HCT116 (cell line): Measurements from ENCODE around the gene SLC25A51. TPM values are rescaled to one million over a fixed set of nuclear protein-coding genes. Genes with fewer than 3 reads are reported as not detected.

ENCODE experiments used
- ATAC-seq: fragments of 200-7000 bp; cut with Tn5 transposase; 2 replicates; pipeline ENCODE4 v1.9.1; 2020; ENCODE audit warnings: mild to moderate bottlenecking, moderate library complexity
- BruUV-seq: library from RNA; stranded (reverse); fragments of 400-500 nt; replicated peaks from 2 replicates; lab custom pipeline; 2021; lab: Mats Ljungman, UMichigan
- CTCF ChIA-PET: fragments of 300-600 bp; sonication (Branson Sonifier 250); formaldehyde crosslinking; loops from one replicate; lab custom pipeline; 2021; ENCODE audit warnings: antibody characterized with exemption; lab: Charles Lee
- POLR2A ChIA-PET: fragments of 300-600, 350-600 bp; sonication (Branson Sonifier 250); formaldehyde crosslinking; loops from one replicate; lab custom pipeline; 2021; ENCODE audit warnings: antibody characterized with exemption; lab: Charles Lee
- RAD21 ChIA-PET, 2 experiments: fragments of 300-600 bp; sonication (Branson Sonifier 250); formaldehyde crosslinking; loops; one replicate each; lab custom pipeline; 2023; ENCODE audit warnings: low total read pairs in 2 of 2; ENCODE audit not compliant: uncharacterized antibody in 2 of 2, unreplicated experiment in 2 of 2, low non-redundant PET in 1 of 2; lab: Charles Lee
- DNase-seq: peaks from one replicate; pipeline ENCODE4 v3.0.0-alpha.2; 2010; ENCODE audit warnings: low read depth, low spot score
- H2AFZ ChIP-seq: fragments of 200-600 bp; shearing (Covaris generic), sonication (generic); 2 replicates; pipeline ENCODE4 v1.6.1; 2017; ENCODE audit warnings: low read depth, mixed run types, mixed read lengths, antibody characterized with exemption, low read length; ENCODE audit not compliant: poor library complexity, severe bottlenecking
- H3K27ac ChIP-seq: 2 replicates; pipeline ENCODE4 v1.5.1; 2012; ENCODE audit warnings: low read depth, low read length
- H3K27me3 ChIP-seq: fragments of 200-600 bp; sonication (generic); 2 replicates; pipeline ENCODE4 v1.6.1; 2016; ENCODE audit warnings: mixed run types, low read length, mixed read lengths; ENCODE audit not compliant: insufficient read depth
- H3K36me3 ChIP-seq, 2 experiments: fragments of 200-500 bp in 1 of 2; fragments of 200-600 bp in 1 of 2; sonication (Bioruptor generic) in 1 of 2; sonication (generic) in 1 of 2; 2 replicates each; pipeline versions ENCODE4 v1.5.1 to v1.6.1; 2014 to 2016; ENCODE audit warnings: low read length in 2 of 2, inconsistent platforms in 1 of 2, mixed read lengths in 1 of 2, mixed run types in 1 of 2; ENCODE audit not compliant: insufficient read depth in 2 of 2, control insufficient read depth in 1 of 2
- H3K4me1 ChIP-seq, 2 experiments: fragments of 200-600 bp in 1 of 2; sonication (generic) in 1 of 2; 2 replicates each; pipeline versions ENCODE4 v1.5.1 to v1.6.1; 2012 to 2017; ENCODE audit warnings: low read length in 2 of 2, inconsistent platforms in 1 of 2, mild to moderate bottlenecking in 1 of 2, mixed read lengths in 1 of 2, mixed run types in 1 of 2, moderate library complexity in 1 of 2; ENCODE audit not compliant: insufficient read depth in 2 of 2, control insufficient read depth in 1 of 2
- H3K4me2 ChIP-seq: fragments of 200-600 bp; sonication (generic); 2 replicates; pipeline ENCODE4 v1.6.1; 2017; ENCODE audit warnings: mixed run types, low read length, mixed read lengths
- H3K4me3 ChIP-seq, 2 experiments: fragments of 200-600 bp in 1 of 2; sonication (generic) in 1 of 2; replicated peaks in 1 of 2; 2 replicates each; pipeline ENCODE4 v1.5.1; 2011 to 2016; ENCODE audit warnings: low read length in 2 of 2, control low read depth in 1 of 2, low read depth in 1 of 2, mild to moderate bottlenecking in 1 of 2, mixed read lengths in 1 of 2, mixed run types in 1 of 2
- H3K79me2 ChIP-seq: fragments of 200-600 bp; sonication (generic); 2 replicates; pipeline ENCODE4 v1.6.1; 2017; ENCODE audit warnings: mild to moderate bottlenecking, mixed run types, low read length, moderate library complexity, mixed read lengths; ENCODE audit not compliant: insufficient read depth
- H3K9ac ChIP-seq: fragments of 200-600 bp; sonication (generic); 2 replicates; pipeline ENCODE4 v1.6.1; 2016; ENCODE audit warnings: low read length, mixed read lengths
- H3K9me2 ChIP-seq: fragments of 200-600 bp; sonication (generic), shearing (Covaris generic); 2 replicates; pipeline ENCODE4 v1.6.1; 2017; ENCODE audit warnings: mixed run types, mild to moderate bottlenecking, moderate library complexity; ENCODE audit not compliant: insufficient read depth
- H3K9me3 ChIP-seq, 2 experiments: fragments of 200-500 bp in 1 of 2; fragments of 200-600 bp in 1 of 2; sonication (Bioruptor generic) in 1 of 2; sonication (generic) in 1 of 2; 2 replicates each; pipeline ENCODE4 v1.6.1; 2014 to 2017; ENCODE audit warnings: low read length in 2 of 2, mixed read lengths in 2 of 2, inconsistent platforms in 1 of 2, low read depth in 1 of 2, mild to moderate bottlenecking in 1 of 2, mixed run types in 1 of 2, moderate library complexity in 1 of 2; ENCODE audit not compliant: control insufficient read depth in 1 of 2, insufficient read depth in 1 of 2
- H4K20me1 ChIP-seq: fragments of 200-600 bp; sonication (generic), shearing (Covaris generic); 2 replicates; pipeline ENCODE4 v1.6.1; 2017; ENCODE audit warnings: mixed run types, mild to moderate bottlenecking, moderate library complexity; ENCODE audit not compliant: insufficient read depth
- CEBPB ChIP-seq: IDR thresholded peaks from 2 replicates; pipeline ENCODE4 v1.6.1; 2012; ENCODE audit warnings: low read depth
- CTCF ChIP-seq, 3 experiments: fragments of 200-600 bp in 1 of 3; sonication (generic) in 1 of 3; IDR thresholded peaks in 2 of 3; conservative IDR thresholded peaks in 1 of 3; 2 replicates each; pipeline ENCODE4 v1.5.1; 2012 to 2017; ENCODE audit warnings: low read depth in 2 of 3, low read length in 2 of 3, antibody characterized with exemption in 1 of 3, borderline replicate concordance in 1 of 3, control low read depth in 1 of 3, mild to moderate bottlenecking in 1 of 3, mixed read lengths in 1 of 3, mixed run types in 1 of 3, moderate library complexity in 1 of 3; ENCODE audit not compliant: insufficient read depth in 1 of 3
- EGR1 ChIP-seq: IDR thresholded peaks from 2 replicates; pipeline ENCODE4 v1.6.1; 2012; ENCODE audit warnings: low read depth
- EZH2 ChIP-seq: fragments of 200-600 bp; sonication (generic); IDR thresholded peaks from 2 replicates; pipeline ENCODE4 v1.6.1; 2017; ENCODE audit warnings: antibody characterized with exemption, mixed run types
- FOSL1 ChIP-seq: IDR thresholded peaks from 2 replicates; pipeline ENCODE4 v1.6.1; 2012; ENCODE audit warnings: low read depth
- JUND ChIP-seq: IDR thresholded peaks from 2 replicates; pipeline ENCODE4 v1.6.1; 2012
- MAX ChIP-seq: IDR thresholded peaks from 2 replicates; pipeline ENCODE4 v1.6.1; 2012
- POLR2AphosphoS5 ChIP-seq: IDR thresholded peaks from 2 replicates; pipeline ENCODE4 v1.6.1; 2011; ENCODE audit warnings: mild to moderate bottlenecking, low read depth, low read length, moderate library complexity
- RAD21 ChIP-seq: IDR thresholded peaks from 2 replicates; pipeline ENCODE4 v1.6.1; 2012; ENCODE audit warnings: low read depth, mild to moderate bottlenecking
- SIN3A ChIP-seq: IDR thresholded peaks from 2 replicates; pipeline ENCODE4 v1.6.1; 2012; ENCODE audit warnings: low read depth
- SP1 ChIP-seq: IDR thresholded peaks from 2 replicates; pipeline ENCODE4 v1.6.1; 2012; ENCODE audit warnings: low read depth
- SRF ChIP-seq: IDR thresholded peaks from 2 replicates; pipeline ENCODE4 v1.6.1; 2012; ENCODE audit warnings: low read depth
- YY1 ChIP-seq: IDR thresholded peaks from 2 replicates; pipeline ENCODE4 v1.6.1; 2011; ENCODE audit warnings: low read length, low read depth, moderate library complexity, mild to moderate bottlenecking; ENCODE audit not compliant: insufficient replicate concordance; ENCODE audit errors: extremely low read depth
- ZBTB33 ChIP-seq: IDR thresholded peaks from 2 replicates; pipeline ENCODE4 v1.6.1; 2011; ENCODE audit warnings: mild to moderate bottlenecking, low read length, moderate library complexity; ENCODE audit not compliant: insufficient replicate concordance; ENCODE audit errors: extremely low read depth
- ZFX ChIP-seq: fragments of 450-650 bp; IDR thresholded peaks from 2 replicates; pipeline ENCODE4 v1.6.1; 2017
- intact Hi-C: fragments of 100-400 bp; cut with micrococcal nuclease; formaldehyde crosslinking; loops from 2 replicates; pipeline ENCODE4 v1.10.0; 2022
- total RNA-seq: library from RNA; stranded (reverse); gene quantifications from one replicate; pipeline ENCODE4 v1.2.1, GENCODE V29; 2021; ENCODE audit not compliant: unreplicated experiment
- TF ChIP-seq, protein P1 (sequence below): IDR thresholded peaks from 2 replicates; pipeline ENCODE4 v1.6.1; 2012; ENCODE audit warnings: low read depth

Gene SLC25A51
- total RNA-seq, 1 experiment from 2014 or later: 27.3 TPM

- Histone ChIP-seq H3K36me3 (peaks cover 2 to 34% of the 10 kb centered on the region in 2 experiments; a peak in 2 of 4 replicates), H3K79me2 (no peaks in the 10 kb centered on the region; the same call in 1 of the 2 replicates), H3K4me2 (no peak overlapping the region), H4K20me1 (no peaks in the 10 kb centered on the region; the same call in 1 of the 2 replicates), H3K9ac (no peak overlapping the region), H3K9me3 (no peaks in the 10 kb centered on the region), H2AFZ (no peak overlapping the region), H3K4me1 (peaks cover 46 to 89% of the 10 kb centered on the region in 2 experiments), H3K27me3 (no peaks in the 10 kb centered on the region), H3K4me3 (no peak overlapping the region), H3K9me2 (no peaks in the 10 kb centered on the region), H3K27ac (no peak overlapping the region)
- TF ChIP-seq SIN3A (no peak), YY1 (no peak), EZH2 (no peak), ZBTB33 (no peak), SRF (no peak), CEBPB (no peak), CTCF (IDR thresholded peaks at IDR 0.05 in 2 of 3, conservative IDR thresholded peaks at IDR 0.05 in 1 of 3; ENCODE audit: borderline replicate concordance in 1 of 3, insufficient read depth in 1 of 3, low read depth in 2 of 3, low read length in 2 of 3) (no peak), FOSL1 (no peak), ZFX (no peak), SP1 (no peak), RAD21 (no peak), POLR2AphosphoS5 (no peak), MAX (no peak), EGR1 (no peak), JUND (no peak)
- TF ChIP-seq, protein P1, sequence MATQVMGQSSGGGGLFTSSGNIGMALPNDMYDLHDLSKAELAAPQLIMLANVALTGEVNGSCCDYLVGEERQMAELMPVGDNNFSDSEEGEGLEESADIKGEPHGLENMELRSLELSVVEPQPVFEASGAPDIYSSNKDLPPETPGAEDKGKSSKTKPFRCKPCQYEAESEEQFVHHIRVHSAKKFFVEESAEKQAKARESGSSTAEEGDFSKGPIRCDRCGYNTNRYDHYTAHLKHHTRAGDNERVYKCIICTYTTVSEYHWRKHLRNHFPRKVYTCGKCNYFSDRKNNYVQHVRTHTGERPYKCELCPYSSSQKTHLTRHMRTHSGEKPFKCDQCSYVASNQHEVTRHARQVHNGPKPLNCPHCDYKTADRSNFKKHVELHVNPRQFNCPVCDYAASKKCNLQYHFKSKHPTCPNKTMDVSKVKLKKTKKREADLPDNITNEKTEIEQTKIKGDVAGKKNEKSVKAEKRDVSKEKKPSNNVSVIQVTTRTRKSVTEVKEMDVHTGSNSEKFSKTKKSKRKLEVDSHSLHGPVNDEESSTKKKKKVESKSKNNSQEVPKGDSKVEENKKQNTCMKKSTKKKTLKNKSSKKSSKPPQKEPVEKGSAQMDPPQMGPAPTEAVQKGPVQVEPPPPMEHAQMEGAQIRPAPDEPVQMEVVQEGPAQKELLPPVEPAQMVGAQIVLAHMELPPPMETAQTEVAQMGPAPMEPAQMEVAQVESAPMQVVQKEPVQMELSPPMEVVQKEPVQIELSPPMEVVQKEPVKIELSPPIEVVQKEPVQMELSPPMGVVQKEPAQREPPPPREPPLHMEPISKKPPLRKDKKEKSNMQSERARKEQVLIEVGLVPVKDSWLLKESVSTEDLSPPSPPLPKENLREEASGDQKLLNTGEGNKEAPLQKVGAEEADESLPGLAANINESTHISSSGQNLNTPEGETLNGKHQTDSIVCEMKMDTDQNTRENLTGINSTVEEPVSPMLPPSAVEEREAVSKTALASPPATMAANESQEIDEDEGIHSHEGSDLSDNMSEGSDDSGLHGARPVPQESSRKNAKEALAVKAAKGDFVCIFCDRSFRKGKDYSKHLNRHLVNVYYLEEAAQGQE: no peak
- BruUV-seq: no TSS peak
- CTCF ChIA-PET: no interaction called here
- no peak for DNase-seq
- POLR2A ChIA-PET: no interaction called here
- intact Hi-C loops: no loop called here
- ATAC-seq: no peak
- RAD21 ChIA-PET: no interaction called here
Observed at GRCh38 chr9:37948417-37948980, 44.6 kb upstream of the SLC25A51 start.
